ENCODE measurements around the gene PACRGL.
"Not testable (repeated sequence)": the region's sequence is repeated elsewhere in the genome, so short reads cannot be mapped to it uniquely, and the experiment has no call there.

PACRGL gene

GRCh38 chr4:20761826-20762225 is 61.6 kb downstream of the PACRGL start:
- Mint-ChIP-seq H3K27me3 (no peaks in the 10 kb centered on the region), H3K27ac (no peak overlapping the region), H3K4me1 (no peaks in the 10 kb centered on the region), H3K36me3 (no peaks in the 10 kb centered on the region), H3K4me3 (no peak overlapping the region), H3K9me3 (no peaks in the 10 kb centered on the region)
- no peak for ATAC-seq (replicated peaks)
- no peak for DNase-seq

GRCh38 chr4:20764366-20764992 is 64.2 kb downstream of the PACRGL start:
- Mint-ChIP-seq H3K27me3 (no peaks in the 10 kb centered on the region), H3K36me3 (no peaks in the 10 kb centered on the region), H3K4me3 (no peak overlapping the region), H3K27ac (no peak overlapping the region), H3K4me1 (no peaks in the 10 kb centered on the region), H3K9me3 (no peaks in the 10 kb centered on the region)
- DNase-seq (no peak), ATAC-seq (replicated peaks) (no peak)

- Mint-ChIP-seq H3K27ac (no peak overlapping the region), H3K36me3 (no peaks in the 10 kb centered on the region), H3K27me3 (peaks cover 4 to 14% of the 10 kb centered on the region in 2 donors), H3K9me3 (peaks cover 5 to 10% of the 10 kb centered on the region in 2 donors), H3K4me1 (peaks cover 0 to 2% of the 10 kb centered on the region in 2 donors), H3K4me3 (no peak overlapping the region)
- DNase-seq (peak; percentile 0), ATAC-seq (replicated peaks) (peak; percentile 50 to 55)
Observed at GRCh38 chr4:20773144-20773997, 73.1 kb downstream of the PACRGL start.

- ATAC-seq (replicated peaks) (no peak), DNase-seq (no peak)
- Mint-ChIP-seq H3K27me3 (peaks cover 0 to 8% of the 10 kb centered on the region in 2 donors), H3K9me3 (peaks cover 32 to 38% of the 10 kb centered on the region in 2 donors), H3K27ac (no peak overlapping the region), H3K4me1 (no peaks in the 10 kb centered on the region), H3K36me3 (peaks cover 0 to 9% of the 10 kb centered on the region in 2 donors), H3K4me3 (no peak overlapping the region)
Observed at GRCh38 chr4:20778896-20779295, 78.6 kb downstream of the PACRGL start.

GRCh38 chr4:20783134-20783533 is 82.9 kb downstream of the PACRGL start:
- DNase-seq; H3K4me1 Mint-ChIP-seq; H3K27ac Mint-ChIP-seq; H3K36me3 Mint-ChIP-seq; H3K4me3 Mint-ChIP-seq; H3K27me3 Mint-ChIP-seq; ATAC-seq (replicated peaks): not testable (repeated sequence)
- peaks cover 27 to 28% of the 10 kb centered on the region in 2 donors for H3K9me3 Mint-ChIP-seq

GRCh38 chr4:20787940-20788665 is 87.8 kb downstream of the PACRGL start:
- Mint-ChIP-seq H3K36me3 (peaks cover 0 to 2% of the 10 kb centered on the region in 2 donors), H3K9me3 (peaks cover 5% of the 10 kb centered on the region in 2 donors), H3K27me3 (no peaks in the 10 kb centered on the region), H3K4me1 (no peaks in the 10 kb centered on the region), H3K4me3 (no peak overlapping the region), H3K27ac (no peak overlapping the region)
- DNase-seq, result no peak
- no peak for ATAC-seq (replicated peaks)

Measured in stimulated activated naive B cell treated with anti-CD40 and anti-IgM and Interleukin-4, amounts not matched to agents 10 μg/mL and 1 μg/mL and 100 μg/mL, for 72 hours (primary cell).